HS-5 (cell line): ENCODE measurements around the gene CPT2.
A peak's percentile ranks its signal among the peaks of the same experiment; 100 is the strongest.
"Not testable (repeated sequence)": the region's sequence is repeated elsewhere in the genome, so short reads cannot be mapped to it uniquely, and the experiment has no call there.

Experiments used
- DNase-seq: peaks from one replicate; pipeline ENCODE4 v3.0.0-alpha.2; 2012; ENCODE audit warnings: low read depth

Gene CPT2

GRCh38 chr1:53182111-53182593 is 14.5 kb upstream of the CPT2 start:
- DNase-seq: peak; percentile 51

DNA sequence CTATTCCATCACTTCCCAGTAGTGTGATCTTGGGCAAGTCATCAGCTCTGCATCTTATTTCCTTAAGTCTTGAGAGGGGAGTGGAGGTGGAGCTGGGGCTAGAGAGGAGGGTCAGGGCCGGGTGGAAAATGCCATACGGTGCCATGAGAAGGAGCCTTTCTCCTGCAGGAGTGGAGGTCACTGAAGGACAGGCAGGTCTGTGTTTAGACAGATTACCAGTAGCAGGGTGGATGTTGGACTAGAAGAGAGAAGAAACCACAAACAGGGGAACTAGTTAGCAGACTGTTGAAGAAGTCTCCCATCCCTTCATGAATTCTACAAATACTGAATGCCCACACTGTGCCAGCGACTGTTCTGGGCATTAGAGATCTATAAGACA is 13.9 kb upstream of the CPT2 start:
- no peak for DNase-seq

GRCh38 chr1:53183095-53183990 is 13.3 kb upstream of the CPT2 start:
- DNase-seq: no peak

DNA sequence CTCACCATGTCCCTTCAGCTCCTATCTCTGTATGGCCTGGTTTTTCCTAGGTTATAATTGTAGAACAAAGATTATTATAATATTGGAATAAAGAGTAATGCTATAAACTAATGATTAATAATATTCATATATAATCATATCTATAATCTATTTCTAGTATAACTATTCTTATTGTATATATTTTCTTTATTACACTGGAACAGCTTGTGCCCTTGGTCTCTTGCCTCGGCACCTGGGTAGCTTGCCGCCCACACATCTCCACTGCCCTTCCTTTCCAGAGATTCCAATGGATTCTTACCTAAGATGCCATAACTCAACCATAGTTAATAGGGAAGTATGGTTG is 10.7 kb upstream of the CPT2 start:
- DNase-seq: not testable (repeated sequence)

DNA sequence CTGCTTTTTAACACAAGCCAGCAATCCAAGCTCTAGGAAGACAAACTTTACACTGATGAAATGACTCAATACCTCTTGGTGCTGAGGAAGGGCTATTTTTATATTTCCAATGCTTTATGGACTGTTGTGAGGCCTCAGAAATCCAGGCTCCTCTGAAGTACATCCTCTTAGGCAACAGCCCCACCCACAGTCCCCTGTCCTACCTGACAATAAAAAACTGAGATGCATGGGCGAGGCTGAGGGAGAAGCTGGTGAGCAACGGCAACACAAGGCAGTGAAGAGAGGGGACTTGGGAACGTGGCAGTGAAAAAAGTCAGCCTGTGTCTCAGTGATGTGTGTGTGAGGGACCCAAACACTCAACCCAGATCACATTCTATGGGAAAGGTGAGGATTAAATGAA is 10.1 kb upstream of the CPT2 start:
- no peak for DNase-seq

GRCh38 chr1:53187401-53187800 is 9.2 kb upstream of the CPT2 start:
- no peak for DNase-seq

GRCh38 chr1:53188099-53188498 is 8.5 kb upstream of the CPT2 start:
- DNase-seq: no peak

GRCh38 chr1:53189061-53189460 is 7.6 kb upstream of the CPT2 start:
- no peak for DNase-seq

DNA sequence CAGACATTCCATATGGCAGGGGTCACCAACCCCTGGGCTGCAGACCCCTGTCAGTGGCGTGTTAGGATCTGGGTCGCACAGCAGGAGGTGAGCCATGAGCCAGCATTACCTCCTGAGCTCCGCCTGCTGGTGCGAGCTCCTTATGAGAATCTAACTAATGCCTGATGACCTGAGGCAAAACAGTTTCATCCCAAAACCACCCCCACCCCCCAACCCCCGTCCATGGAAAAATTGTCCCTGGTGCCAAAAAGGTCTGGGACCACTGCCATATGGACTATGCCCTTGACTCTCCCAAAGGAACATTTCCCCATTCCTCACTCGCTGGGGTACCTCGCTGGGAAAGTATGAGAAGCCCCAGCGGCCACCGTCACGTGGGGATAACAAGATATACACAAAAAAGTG is 6.4 kb upstream of the CPT2 start:
- no peak for DNase-seq

DNA sequence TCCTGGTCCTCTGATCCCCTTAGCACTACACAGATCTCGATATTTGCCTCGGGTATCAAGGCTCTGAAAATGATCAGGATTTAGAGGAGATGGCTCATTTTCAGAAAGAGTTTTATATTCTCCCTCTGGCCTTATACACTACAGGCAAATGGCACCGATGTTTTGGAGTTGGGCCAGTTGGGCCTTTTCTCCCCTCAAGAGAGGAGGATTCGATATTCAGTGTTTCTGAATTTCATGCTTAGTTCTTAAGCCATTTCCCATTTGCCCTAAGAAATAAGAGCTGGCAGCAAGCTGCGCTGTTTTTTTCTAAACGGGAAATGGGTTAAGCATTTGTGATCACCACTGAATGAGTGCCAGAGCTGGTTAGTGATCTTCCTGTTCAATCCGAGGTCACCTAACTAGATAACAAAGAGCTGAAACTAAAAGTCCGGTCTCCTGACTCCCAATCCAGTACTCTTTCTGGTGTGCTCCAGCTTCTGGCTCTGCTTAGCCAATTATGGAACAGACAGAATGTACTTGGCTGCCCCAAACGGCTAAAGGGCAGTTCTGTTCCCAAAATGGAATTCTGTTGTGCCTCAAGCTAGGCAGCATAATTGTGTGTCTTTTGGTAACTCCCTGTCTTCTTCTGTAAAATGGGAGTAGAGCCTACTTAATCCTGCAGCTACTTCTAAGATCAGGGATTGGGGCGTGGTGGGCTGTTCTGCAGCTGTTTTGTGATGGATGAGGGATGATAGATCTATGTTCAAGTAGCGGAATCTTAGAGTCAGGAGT is 1.2 kb upstream of the CPT2 start:
- DNase-seq: no peak

GRCh38 chr1:53196017-53196484 is 573 bp upstream of the CPT2 start:
- no peak for DNase-seq

DNA sequence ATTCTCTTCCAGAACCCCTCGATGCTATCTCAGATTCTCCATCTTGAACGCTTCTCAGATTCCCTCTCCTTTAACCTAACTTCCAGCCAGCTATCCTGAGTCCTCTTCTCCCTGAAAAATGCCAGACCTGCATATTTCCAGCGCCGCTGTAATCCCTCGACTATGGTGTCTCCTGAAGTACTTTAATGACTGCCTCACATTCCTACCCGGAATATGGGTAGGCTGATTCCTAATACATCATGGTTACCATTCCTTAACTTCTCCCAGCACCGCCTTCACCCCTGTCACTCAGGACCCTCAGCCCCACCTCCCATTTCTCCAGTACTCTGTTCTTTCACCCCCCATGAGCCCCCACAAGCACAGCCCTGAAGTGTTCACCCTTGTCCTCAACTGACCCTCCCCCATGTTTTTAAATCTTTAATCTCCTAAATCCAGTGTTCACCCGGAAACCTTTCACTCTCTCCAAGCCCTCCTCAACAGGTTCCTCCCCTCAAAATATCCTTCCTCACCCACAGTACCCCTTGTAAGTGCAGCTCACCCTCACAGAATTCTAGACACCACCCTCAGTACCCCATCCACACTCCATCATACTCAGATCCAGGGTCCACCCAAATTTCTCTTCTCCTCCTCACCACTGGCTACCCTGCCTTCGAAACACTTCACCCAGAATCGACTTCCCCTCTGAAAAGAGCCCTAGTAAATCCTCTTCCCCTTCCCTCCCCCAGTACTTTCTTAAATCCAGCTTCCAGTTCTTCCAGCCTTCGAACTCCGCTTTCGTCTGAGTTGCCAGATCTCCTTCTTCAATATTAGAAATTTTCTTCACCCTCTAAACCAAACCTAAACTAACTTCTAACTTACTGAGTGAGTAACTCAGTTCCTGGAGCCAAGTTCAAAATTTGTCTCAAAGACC is 922 bp downstream of the CPT2 start:
- no peak for DNase-seq

DNA sequence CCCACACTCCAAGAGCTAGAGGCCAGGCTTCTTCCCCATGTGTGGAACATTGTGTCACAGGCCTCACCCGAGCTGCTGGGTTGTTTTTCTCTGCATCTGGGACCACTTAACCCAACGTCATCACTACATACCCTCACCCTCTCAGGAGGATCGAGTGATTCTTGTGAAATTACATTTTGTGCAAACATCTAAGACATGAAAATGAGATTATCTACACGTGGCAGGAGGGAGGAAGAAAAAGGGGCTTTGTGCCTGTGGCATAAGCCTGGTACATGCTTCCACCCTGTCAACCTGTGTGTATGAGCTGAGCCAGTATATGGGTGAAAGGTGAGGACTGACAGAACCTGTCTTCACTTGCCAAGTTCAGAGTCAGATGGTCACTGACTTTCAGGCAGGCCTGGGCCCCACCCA is 1.6 kb downstream of the CPT2 start:
- no peak for DNase-seq

- no peak for DNase-seq
Observed at GRCh38 chr1:53203466-53203865, 6.8 kb downstream of the CPT2 start.

DNA sequence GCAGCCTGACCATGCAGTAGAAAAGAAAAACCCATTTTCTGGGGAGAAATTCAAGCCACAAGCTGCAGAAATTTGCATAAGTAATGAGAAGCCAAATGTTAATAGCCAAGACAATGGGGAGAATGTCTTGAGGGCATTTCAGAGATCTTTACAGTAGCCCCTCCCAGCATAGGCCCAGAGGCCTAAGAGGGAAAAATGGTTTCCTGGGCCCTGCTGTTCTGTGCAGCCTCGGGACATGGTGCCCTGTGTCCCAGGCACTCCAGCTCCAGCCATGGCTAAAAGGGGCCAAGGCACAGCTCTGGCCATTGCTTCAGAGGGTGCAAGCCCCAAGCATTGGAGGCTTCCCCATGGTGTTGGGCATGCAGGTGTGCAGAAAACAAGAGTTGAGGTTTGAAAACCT is 8.9 kb downstream of the CPT2 start:
- DNase-seq: not testable (repeated sequence)

DNA sequence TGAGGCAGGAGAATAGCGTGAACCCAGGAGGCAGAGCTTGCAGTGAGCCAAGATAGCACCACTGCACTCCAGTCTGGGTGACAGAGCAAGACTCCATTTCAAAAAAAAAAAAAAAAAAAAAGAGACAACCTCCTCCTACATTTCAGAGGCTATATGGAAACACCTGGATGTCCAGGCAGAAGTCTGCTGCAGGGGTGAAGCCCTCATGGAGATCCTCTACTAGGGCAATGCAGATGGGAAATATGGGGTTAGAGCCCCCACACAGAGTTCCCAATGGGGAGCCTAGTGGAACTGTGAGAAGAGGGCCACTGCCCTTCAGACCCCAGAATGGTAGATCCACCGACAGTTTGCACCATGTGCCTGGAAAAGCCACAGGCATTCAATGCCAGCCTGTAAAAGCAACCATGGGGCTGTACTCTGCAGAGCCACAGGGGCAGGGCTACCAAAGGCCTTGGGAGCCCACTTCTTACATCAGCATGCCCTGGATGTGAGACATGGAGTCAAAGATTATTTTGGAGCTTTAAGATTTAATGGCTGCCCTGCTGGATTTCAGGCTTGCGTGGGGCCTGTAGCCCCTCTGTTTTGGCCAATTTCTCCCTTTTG is 9.6 kb downstream of the CPT2 start:
- DNase-seq: not testable (repeated sequence)

- no peak for DNase-seq
Observed at GRCh38 chr1:53206735-53207379, 10.2 kb downstream of the CPT2 start.

DNA sequence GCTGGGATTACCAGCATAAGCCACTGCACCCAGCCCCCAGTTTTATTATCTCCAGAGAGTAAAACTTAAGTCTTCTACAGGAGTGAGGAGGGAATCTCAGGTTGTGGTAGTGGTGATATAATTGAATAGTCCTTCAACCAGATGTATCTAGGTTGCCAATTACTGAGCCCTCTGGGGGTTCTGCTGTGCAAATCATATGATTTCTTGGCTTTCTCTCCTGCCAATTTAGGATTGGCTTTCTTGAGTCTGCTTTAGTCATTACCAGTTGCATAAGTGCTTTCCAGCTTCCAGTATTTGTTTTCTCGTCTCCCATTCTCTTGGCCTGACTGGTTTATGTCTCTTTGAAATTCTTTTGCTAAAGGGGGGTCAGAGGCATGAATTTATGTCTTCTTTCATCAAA is 11.1 kb downstream of the CPT2 start:
- DNase-seq: no peak

GRCh38 chr1:53210352-53210751 is 13.7 kb downstream of the CPT2 start:
- no peak for DNase-seq

- DNase-seq: no peak
Observed at GRCh38 chr1:53210954-53211353, 14.3 kb downstream of the CPT2 start.

- no peak for DNase-seq
Observed at GRCh38 chr1:53214376-53214940, 17.8 kb downstream of the CPT2 start.
